Umbilical cord (tissue), 2 donors: ENCODE measurements around the gene VPS51. TPM values are rescaled to one million over a fixed set of nuclear protein-coding genes. Genes with fewer than 3 reads are reported as not detected.

Source experiments
- DNase-seq: peaks from one replicate; pipeline ENCODE4 v3.0.0-alpha.2; 2015; ENCODE audit warnings: low spot score
- total RNA-seq: library from RNA; depleted of rRNA; stranded (reverse); fragments of >200 nt; gene quantifications from one replicate; pipeline ENCODE4 v1.2.3, GENCODE V29; 2014; ENCODE audit warnings: low replicate concordance; ENCODE audit not compliant: insufficient read depth

The VPS51 gene
- 117 TPM for total RNA-seq

GRCh38 chr11:65095974-65096806 lies at the start of gene VPS51:
Gene VPS51 (plus strand): TSS chr11:65096214. CDS start chr11:65096251, 37 bp downstream.
- DNase-seq, result peak; percentile 92

- DNase-seq, result peak; percentile 35
Measured at GRCh38 chr11:65047581-65048422, 48.2 kb upstream of the VPS51 start.

- no peak for DNase-seq
Measured at GRCh38 chr11:65051398-65051858, 44.6 kb upstream of the VPS51 start.

- no peak for DNase-seq
Measured at GRCh38 chr11:65053827-65054508, 42.0 kb upstream of the VPS51 start.

GRCh38 chr11:65055538-65055937 lies 40.5 kb upstream of the VPS51 start:
- DNase-seq, result no peak

GRCh38 chr11:65056999-65057398 lies 39.0 kb upstream of the VPS51 start:
- DNase-seq, result no peak

- DNase-seq, result no peak
Measured at GRCh38 chr11:65057526-65057925, 38.5 kb upstream of the VPS51 start.

GRCh38 chr11:65058012-65058411 lies 38.0 kb upstream of the VPS51 start:
- DNase-seq, result no peak

GRCh38 chr11:65058419-65059054 lies 37.5 kb upstream of the VPS51 start, which contains the start of gene NAALADL1:
Gene NAALADL1 (minus strand): TSS chr11:65058553. CDS start chr11:65058521, 32 bp downstream.
- no peak for DNase-seq

- DNase-seq, result no peak
Measured at GRCh38 chr11:65059523-65059922, 36.5 kb upstream of the VPS51 start.

GRCh38 chr11:65059959-65060824 lies 35.8 kb upstream of the VPS51 start:
- DNase-seq, result no peak

- no peak for DNase-seq
Measured at GRCh38 chr11:65060913-65061408, 35.1 kb upstream of the VPS51 start.

GRCh38 chr11:65063532-65063931 lies 32.5 kb upstream of the VPS51 start:
- DNase-seq, result no peak

GRCh38 chr11:65064847-65065240 lies 31.2 kb upstream of the VPS51 start:
- peak; percentile 57 for DNase-seq

GRCh38 chr11:65065851-65066250 lies 30.2 kb upstream of the VPS51 start:
- peak; percentile 17 for DNase-seq

- no peak for DNase-seq
Measured at GRCh38 chr11:65066315-65066714, 29.7 kb upstream of the VPS51 start.

GRCh38 chr11:65066805-65067291 lies 29.2 kb upstream of the VPS51 start:
- no peak for DNase-seq

GRCh38 chr11:65067446-65067845 lies 28.6 kb upstream of the VPS51 start:
- no peak for DNase-seq

GRCh38 chr11:65069217-65069616 lies 26.8 kb upstream of the VPS51 start:
- DNase-seq, result no peak
